Measurements from ENCODE around the gene DENND1A.
"Not testable (repeated sequence)": the region's sequence is repeated elsewhere in the genome, so short reads cannot be mapped to it uniquely, and the experiment has no call there.

DENND1A gene

DNA sequence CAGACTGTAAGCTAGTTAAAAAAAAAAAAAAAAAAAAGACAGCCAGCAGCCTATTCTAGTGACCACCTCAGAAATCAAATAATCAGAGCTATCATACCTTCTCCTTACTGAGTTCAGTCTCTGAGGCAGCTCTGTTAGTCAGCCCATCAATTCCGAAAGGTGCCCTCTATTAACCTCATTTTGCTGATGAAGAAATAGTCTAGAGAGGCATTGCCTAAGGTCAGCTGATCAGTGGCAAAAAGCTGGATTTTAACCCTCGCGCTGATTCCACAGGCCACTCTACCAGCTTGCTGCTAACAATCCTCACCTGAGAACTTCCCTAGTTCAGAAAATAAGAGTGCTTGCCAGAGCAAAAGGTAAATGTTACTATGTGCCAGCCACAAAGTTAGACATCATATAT, 172.0 kb downstream of the DENND1A start:
- no peak for DNase-seq

GRCh38 chr9:123757547-123757946, 172.4 kb downstream of the DENND1A start:
- no peak for DNase-seq

DNA sequence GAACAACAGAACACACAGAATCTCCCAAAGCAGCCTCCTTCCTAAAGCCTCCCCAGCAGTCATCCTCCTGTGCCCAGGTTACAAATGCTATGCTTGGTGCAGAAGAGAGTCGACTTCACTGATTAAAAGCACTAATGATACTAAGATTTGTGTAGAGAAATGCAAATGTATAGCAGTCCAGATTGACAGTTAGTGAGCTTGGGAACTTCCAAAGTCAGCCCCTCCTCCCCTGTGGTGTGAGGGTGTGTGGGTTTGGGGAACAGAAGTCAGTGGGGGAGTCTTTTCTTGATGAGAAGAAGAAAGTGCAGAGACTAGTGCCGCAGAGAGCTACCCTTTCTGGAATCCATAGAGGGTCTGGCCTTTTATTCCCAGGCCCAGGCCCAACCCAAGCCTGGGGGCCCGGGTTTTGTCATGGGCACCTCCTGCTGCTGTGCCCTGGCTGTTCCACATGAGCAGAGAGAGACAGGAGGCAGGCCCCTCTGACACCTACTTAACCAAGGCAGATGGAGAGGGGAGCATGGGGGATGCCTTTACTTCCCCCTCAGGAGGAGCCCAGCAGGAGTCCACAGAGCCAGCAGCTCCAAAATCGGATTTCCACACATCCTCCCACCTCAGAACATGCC, 173.3 kb downstream of the DENND1A start:
- no peak for DNase-seq

DNA sequence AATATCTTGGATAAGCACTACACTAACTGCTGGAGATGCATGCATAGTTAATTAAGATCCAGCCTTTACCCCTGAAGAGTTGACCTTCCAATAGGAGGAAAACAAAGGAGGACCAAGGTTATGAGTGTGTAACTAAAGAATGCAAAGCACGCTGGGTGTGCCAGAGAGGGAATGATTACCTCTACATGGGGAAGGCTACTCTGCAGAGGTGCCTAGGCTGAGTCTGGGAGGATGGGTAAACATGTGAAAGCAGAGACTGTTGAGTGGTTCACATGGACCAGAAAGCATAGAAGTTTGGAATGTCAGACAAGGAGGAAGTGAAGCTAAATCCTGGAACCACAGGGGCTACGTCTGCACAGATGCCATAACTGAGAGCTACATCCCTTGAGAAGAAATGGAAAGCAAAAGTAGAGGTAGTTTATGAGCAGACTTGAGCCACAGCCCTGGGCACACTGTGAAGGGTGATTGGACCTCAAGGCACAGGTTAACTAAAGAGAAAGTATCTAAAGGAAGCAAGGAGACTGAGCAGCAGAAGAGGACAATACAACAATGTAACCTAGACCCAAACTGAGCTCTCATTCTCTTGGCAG, 176.2 kb downstream of the DENND1A start:
- no peak for DNase-seq

DNA sequence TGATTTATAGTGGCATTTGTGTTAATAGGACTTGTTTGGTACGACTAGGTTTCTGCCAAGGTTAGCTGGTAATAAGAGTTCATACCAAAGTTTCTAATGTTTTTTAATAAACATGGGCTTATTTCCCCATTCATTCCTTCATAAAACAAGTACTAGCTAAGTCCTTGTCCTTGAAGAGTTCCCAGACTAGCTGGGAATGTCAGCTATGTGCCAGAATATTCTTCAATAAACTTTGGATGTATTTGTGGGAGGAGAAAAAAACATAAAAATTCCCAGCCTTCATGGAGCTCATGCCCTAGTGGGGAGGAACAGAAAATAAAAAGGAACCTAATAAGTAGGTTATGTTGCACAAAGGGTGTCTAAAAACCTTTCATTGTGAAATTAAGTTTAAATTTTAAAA, 176.9 kb downstream of the DENND1A start:
- DNase-seq = no peak

GRCh38 chr9:123749580-123750202, 180.2 kb downstream of the DENND1A start:
- DNase-seq = peak; percentile 5

DNA sequence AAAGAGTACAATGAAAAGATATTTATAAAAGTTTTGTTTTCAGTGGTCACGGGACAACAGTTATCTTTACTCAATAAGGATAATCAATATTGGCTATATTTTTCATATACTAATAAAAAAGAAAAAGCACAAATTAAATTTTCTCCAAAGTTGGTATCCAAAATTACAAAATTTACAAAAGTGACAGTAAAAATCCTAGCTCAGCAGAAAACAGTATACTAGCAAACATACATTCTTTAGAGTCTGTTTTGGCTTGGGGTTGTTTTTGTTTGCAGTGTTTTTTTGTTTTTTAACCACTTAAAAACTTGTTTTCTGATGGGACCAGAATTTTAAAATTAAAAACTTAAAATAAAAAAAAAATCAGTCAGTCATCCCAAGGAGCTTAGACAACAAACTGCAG, 183.2 kb downstream of the DENND1A start:
- no peak for DNase-seq

- DNase-seq = no peak
Measured at GRCh38 chr9:123745933-123746332, 184.0 kb downstream of the DENND1A start.

- no peak for DNase-seq
Measured at GRCh38 chr9:123745451-123745850, 184.5 kb downstream of the DENND1A start.

DNA sequence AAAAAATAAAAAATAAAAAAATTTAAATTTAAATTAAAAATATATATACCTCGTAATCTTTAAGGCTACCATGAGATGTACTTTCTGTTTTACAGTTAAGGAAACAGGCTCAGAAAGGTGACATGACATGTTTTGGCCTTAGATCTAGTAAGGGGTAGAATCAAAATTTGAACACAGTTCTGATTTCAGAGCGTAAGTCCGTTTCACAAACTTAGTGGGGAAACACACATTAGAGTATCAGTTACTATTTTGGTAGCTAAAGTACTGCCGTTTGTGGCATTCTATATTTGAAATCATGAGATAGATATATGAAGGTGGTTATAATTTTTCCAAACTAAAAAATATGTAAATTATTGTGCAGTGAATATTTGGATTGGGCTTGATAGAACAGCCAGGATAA, 186.2 kb downstream of the DENND1A start:
- no peak for DNase-seq

DNA sequence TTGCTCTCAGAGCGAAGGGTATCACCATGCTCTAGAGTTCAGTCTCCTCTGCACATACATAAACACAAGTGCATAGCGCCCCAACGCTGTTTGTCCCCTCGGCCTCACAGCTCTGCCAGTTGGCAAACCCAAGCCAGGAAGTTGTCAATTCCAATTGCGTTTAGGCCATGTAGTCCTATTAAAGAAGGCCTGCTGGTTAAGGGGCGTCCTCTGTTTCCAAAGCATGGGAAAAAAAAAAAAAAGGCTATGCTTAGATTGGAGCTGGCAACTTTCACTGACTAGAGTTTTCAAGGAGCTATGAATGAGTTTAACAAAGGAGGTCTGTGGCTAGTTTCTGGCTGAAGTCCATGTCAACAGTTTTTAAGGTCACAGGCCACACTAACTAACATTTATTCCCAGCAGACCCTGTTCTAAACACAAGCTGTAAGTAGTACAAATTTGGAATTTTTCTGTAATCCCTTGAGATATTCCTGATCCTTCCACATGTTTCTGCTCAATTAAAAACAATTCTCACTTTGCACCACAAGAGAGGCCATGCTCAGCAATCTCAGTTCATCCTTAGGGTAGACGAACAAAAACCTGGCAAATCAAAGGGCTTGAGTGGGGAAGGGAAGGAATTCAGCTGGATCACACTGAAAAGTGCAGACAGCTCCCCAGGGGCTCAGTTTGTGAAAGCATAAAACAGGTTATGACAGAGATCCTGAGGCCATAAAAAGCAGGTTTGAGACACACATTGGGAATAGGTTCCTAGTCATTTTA, 187.7 kb downstream of the DENND1A start:
- no peak for DNase-seq

GRCh38 chr9:123741214-123741613, 188.7 kb downstream of the DENND1A start:
- DNase-seq = no peak

- DNase-seq = no peak
Measured at GRCh38 chr9:123739902-123740301, 190.0 kb downstream of the DENND1A start.

GRCh38 chr9:123739387-123739786, 190.5 kb downstream of the DENND1A start:
- no peak for DNase-seq

DNA sequence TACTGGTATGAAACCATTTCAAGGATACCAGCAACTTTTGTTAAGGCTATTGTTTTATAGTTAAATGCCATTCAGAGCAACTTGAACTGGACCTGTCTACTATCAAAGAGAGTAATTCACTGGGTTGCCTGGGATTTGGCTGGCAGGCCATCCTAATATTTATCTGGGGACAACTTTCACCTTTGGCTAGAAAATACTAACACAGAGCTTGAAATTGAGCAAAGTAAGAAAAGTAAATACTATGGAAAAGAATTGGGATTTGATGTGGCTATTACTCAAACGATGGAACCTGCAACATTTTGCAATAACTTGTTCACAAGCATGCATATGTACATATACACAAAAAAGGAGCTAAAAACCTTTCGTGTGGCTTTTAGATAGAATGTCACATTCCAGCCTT, 191.3 kb downstream of the DENND1A start:
- no peak for DNase-seq

- no peak for DNase-seq
Measured at GRCh38 chr9:123735376-123735775, 194.6 kb downstream of the DENND1A start.

- not testable (repeated sequence) for DNase-seq
Measured at GRCh38 chr9:123728571-123728970, 201.4 kb downstream of the DENND1A start.

GRCh38 chr9:123727332-123727731, 202.6 kb downstream of the DENND1A start:
- no peak for DNase-seq

DNA sequence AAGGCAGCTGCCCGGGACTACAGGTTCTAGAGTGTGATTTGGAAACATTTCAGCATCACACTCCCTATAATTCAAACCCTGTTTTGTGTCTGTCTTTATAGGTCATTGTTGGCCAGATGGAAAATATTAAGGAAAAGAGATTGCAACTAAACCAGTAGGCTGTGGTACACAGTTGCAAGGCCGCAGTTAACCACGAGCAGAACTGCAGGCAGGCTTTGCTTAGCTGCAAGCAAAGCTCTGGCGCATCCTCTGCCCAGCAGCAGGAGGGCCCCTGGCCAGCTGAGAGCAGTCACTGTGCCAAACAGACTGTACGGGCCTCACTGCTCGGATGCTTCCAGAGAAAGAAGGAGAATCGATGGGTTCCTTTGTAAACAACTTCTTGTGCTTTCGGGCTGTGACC, 204.5 kb downstream of the DENND1A start:
- no peak for DNase-seq

GRCh38 chr9:123724211-123724796, 205.6 kb downstream of the DENND1A start:
- DNase-seq = no peak

DNA sequence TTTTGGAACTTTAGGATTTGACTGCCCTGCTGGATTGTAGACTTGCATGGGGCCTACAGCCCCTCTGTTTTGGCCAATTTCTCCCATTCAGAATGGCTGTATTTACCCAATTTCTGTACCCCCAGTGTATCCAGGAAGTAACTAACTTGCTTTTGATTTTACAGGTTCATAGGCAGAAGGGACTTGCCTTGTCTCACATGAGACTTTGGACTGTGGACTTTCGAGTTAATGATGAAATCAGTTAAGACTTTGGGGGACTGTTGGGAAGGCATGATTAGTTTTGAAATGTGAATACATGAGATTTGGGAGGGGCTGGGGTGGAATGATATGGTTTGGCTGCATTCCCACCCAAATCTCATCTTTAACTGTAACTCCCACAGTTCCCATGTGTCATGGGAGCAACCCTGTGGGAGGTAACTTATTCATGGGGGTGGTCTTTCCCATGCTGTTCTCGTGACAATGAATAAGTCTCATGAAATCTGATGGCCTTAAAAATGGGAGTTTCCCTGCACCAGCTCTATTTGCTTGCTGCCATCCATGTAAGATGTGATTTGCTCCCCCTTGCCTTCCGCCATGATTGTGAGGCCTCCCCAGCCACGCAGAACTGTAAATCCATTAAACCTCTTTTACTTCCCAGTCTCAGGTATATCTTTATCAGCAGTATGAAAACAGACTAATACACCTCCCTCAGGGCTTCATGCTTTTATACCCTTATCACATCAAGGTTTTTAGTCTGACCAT, 206.6 kb downstream of the DENND1A start:
- no peak for DNase-seq

- DNase-seq = no peak
Measured at GRCh38 chr9:123722378-123722777, 207.5 kb downstream of the DENND1A start.

- DNase-seq = no peak
Measured at GRCh38 chr9:123718188-123718587, 211.7 kb downstream of the DENND1A start.

All from CD4-positive, alpha-beta T cell treated with Interleukin-17A for 1 hour (primary cell).